HG02610 (cell line): ENCODE measurements around the gene FRAS1.
"Not testable (repeated sequence)": the region's sequence is repeated elsewhere in the genome, so short reads cannot be mapped to it uniquely, and the experiment has no call there.

ENCODE experiments used
- ATAC-seq: cut with Tn5 transposase; IDR thresholded peaks from one replicate; pipeline ENCODE4 v1.9.1; 2021; ENCODE audit warnings: mild to moderate bottlenecking, moderate library complexity; ENCODE audit not compliant: unreplicated experiment

The FRAS1 gene

GRCh38 chr4:78210694-78211410, 153.7 kb downstream of the FRAS1 start:
- ATAC-seq, result no peak

- ATAC-seq, result no peak
These were observed 156.1 kb downstream of the FRAS1 start for GRCh38 chr4:78213218-78213617.

- ATAC-seq, result no peak
These were observed 157.0 kb downstream of the FRAS1 start for GRCh38 chr4:78214078-78214477.

GRCh38 chr4:78217557-78217956, 160.4 kb downstream of the FRAS1 start:
- no peak for ATAC-seq

- ATAC-seq, result no peak
These were observed 161.1 kb downstream of the FRAS1 start for GRCh38 chr4:78218260-78218659.

GRCh38 chr4:78219825-78220224, 162.7 kb downstream of the FRAS1 start:
- ATAC-seq, result no peak

GRCh38 chr4:78220283-78220682, 163.2 kb downstream of the FRAS1 start:
- ATAC-seq, result no peak

GRCh38 chr4:78222575-78223186, 165.6 kb downstream of the FRAS1 start:
- ATAC-seq, result no peak

- no peak for ATAC-seq
These were observed 168.1 kb downstream of the FRAS1 start for GRCh38 chr4:78225236-78225635.

- ATAC-seq, result no peak
These were observed 169.2 kb downstream of the FRAS1 start for GRCh38 chr4:78226279-78226678.

GRCh38 chr4:78227411-78228057, 170.4 kb downstream of the FRAS1 start:
- ATAC-seq, result no peak

- no peak for ATAC-seq
These were observed 178.7 kb downstream of the FRAS1 start for GRCh38 chr4:78235800-78236199.

GRCh38 chr4:78237360-78237759, 180.2 kb downstream of the FRAS1 start:
- no peak for ATAC-seq

GRCh38 chr4:78242071-78242470, 184.9 kb downstream of the FRAS1 start:
- ATAC-seq, result no peak

- no peak for ATAC-seq
These were observed 187.8 kb downstream of the FRAS1 start for GRCh38 chr4:78244705-78245485.

GRCh38 chr4:78247536-78248285, 190.6 kb downstream of the FRAS1 start:
- no peak for ATAC-seq

GRCh38 chr4:78250500-78250899, 193.4 kb downstream of the FRAS1 start:
- ATAC-seq, result no peak

- not testable (repeated sequence) for ATAC-seq
These were observed 195.7 kb downstream of the FRAS1 start for GRCh38 chr4:78252773-78253172.

GRCh38 chr4:78254893-78255292, 197.8 kb downstream of the FRAS1 start:
- no peak for ATAC-seq

- no peak for ATAC-seq
These were observed 207.9 kb downstream of the FRAS1 start for GRCh38 chr4:78265006-78265405.

GRCh38 chr4:78267790-78268189, 210.7 kb downstream of the FRAS1 start:
- ATAC-seq, result no peak
